Omental fat pad (tissue), 4 donors: Measurements from ENCODE around the gene PLEKHG4B. TPM values are rescaled to one million over a fixed set of nuclear protein-coding genes. Genes with fewer than 3 reads are reported as not detected.
A peak's percentile ranks its signal among the peaks of the same experiment; 100 is the strongest.

ENCODE experiments used
- ATAC-seq: fragments of 150-250 bp; one replicate; pipeline ENCODE4 v1.9.1; 2016; ENCODE audit warnings: mild to moderate bottlenecking, moderate library complexity; ENCODE audit not compliant: low FRiP score
- DNase-seq: peaks from one replicate; pipeline ENCODE4 v3.0.0-alpha.2; 2019; ENCODE audit warnings: low spot score
- CTCF ChIP-seq, 3 donors: fragments of 450-650 bp; IDR thresholded peaks; one replicate each; pipeline ENCODE4 v1.5.1; 2016 to 2017; ENCODE audit warnings: antibody characterized with exemption in 3 of 3, mild to moderate bottlenecking in 3 of 3, moderate library complexity in 2 of 3
- total RNA-seq, 4 donors: library from RNA; depleted of rRNA; stranded (reverse); fragments of >200 nt; gene quantifications; one replicate each; pipeline ENCODE4 v1.1.0, GENCODE V29; 2016

PLEKHG4B gene
- total RNA-seq, 4 donors from 2014 or later: 0.44 to 0.65 (median 0.60) TPM; not detected in 1

GRCh38 chr5:187617-188451 is 95.9 kb downstream of the PLEKHG4B start:
- no peak for ATAC-seq
- no peak for DNase-seq
- no peak for TF ChIP-seq CTCF (IDR thresholded peaks at IDR 0.05)

GRCh38 chr5:188488-189481 is 96.8 kb downstream of the PLEKHG4B start:
- ATAC-seq (peak; percentile 85), DNase-seq (peak; percentile 80)
- peak in 1 of 3 donors; percentile 91 for TF ChIP-seq CTCF (IDR thresholded peaks at IDR 0.05)

GRCh38 chr5:189486-189885 is 97.5 kb downstream of the PLEKHG4B start:
- DNase-seq: no peak
- no peak for TF ChIP-seq CTCF (IDR thresholded peaks at IDR 0.05)
- no peak for ATAC-seq

GRCh38 chr5:189976-190365 is 98.0 kb downstream of the PLEKHG4B start:
- no peak for TF ChIP-seq CTCF (IDR thresholded peaks at IDR 0.05)
- DNase-seq (no peak), ATAC-seq (no peak)

- ATAC-seq: no peak
- no peak for TF ChIP-seq CTCF (IDR thresholded peaks at IDR 0.05)
- no peak for DNase-seq
These were observed 98.5 kb downstream of the PLEKHG4B start for GRCh38 chr5:190366-191035.

- no peak for TF ChIP-seq CTCF (IDR thresholded peaks at IDR 0.05)
- no peak for ATAC-seq
- DNase-seq: no peak
These were observed 99.3 kb downstream of the PLEKHG4B start, which contains the start of gene LRRC14B for GRCh38 chr5:191036-191948. Gene LRRC14B, plus strand, starts transcription at chr5:191495. Its CDS starts 44 bp downstream, at chr5:191539.
